ENCODE results near the gene TRIP10.

- no peak for TF ChIP-seq CTCF (IDR thresholded peaks at IDR 0.05)
- no peak for TF ChIP-seq POLR2A (IDR thresholded peaks at IDR 0.05)
- no peak for TF ChIP-seq EP300 (IDR thresholded peaks at IDR 0.05)
Observed at GRCh38 chr19:6711078-6711361, 28.5 kb upstream of the TRIP10 start.

All from ovary (tissue), 3 donors.